NCI-H510A treated with DMSO at 0.1 percent for 48 hours (cell line): ENCODE results near the gene SRSF7.

ENCODE experiments used
- DNase-seq: peaks from one replicate; lab custom pipeline; 2025; lab: John Stamatoyannopoulos, UW

Gene SRSF7

GRCh38 chr2:38700881-38701458, 50.2 kb downstream of the SRSF7 start:
- DNase-seq, result no peak

- DNase-seq, result no peak
Measured at GRCh38 chr2:38700113-38700785, 50.9 kb downstream of the SRSF7 start.

GRCh38 chr2:38698467-38699003, 52.6 kb downstream of the SRSF7 start:
- no peak for DNase-seq

GRCh38 chr2:38697116-38697840, 53.9 kb downstream of the SRSF7 start:
- no peak for DNase-seq
